Activated naive CD8-positive, alpha-beta T cell treated with anti-CD3 and anti-CD28 coated beads for 36 hours (primary cell): ENCODE measurements around the gene BGN. TPM values are rescaled to one million over a fixed set of nuclear protein-coding genes. Genes with fewer than 3 reads are reported as not detected.
A peak's percentile ranks its signal among the peaks of the same experiment; 100 is the strongest.

Experiments used
- DNase-seq: peaks from one replicate; pipeline ENCODE4 v3.0.0; 2021
- H3K27ac Mint-ChIP-seq: one replicate; pipeline ENCODE4 v1.8.0; 2022; ENCODE audit warnings: mild to moderate bottlenecking, moderate library complexity, mixed read lengths
- H3K27me3 Mint-ChIP-seq: one replicate; pipeline ENCODE4 v1.8.0; 2022; ENCODE audit warnings: mild to moderate bottlenecking, mixed read lengths
- H3K36me3 Mint-ChIP-seq: one replicate; pipeline ENCODE4 v1.8.0; 2021; ENCODE audit warnings: mild to moderate bottlenecking, mixed read lengths
- H3K4me1 Mint-ChIP-seq: one replicate; pipeline ENCODE4 v1.8.0; 2021; ENCODE audit warnings: mixed read lengths
- H3K4me3 Mint-ChIP-seq: one replicate; pipeline ENCODE4 v1.8.0; 2022; ENCODE audit warnings: mild to moderate bottlenecking, moderate library complexity, mixed read lengths
- H3K9me3 Mint-ChIP-seq: one replicate; pipeline ENCODE4 v1.8.0; 2022; ENCODE audit warnings: mixed read lengths
- total RNA-seq, 2 experiments: library from RNA; stranded (reverse); gene quantifications; one replicate each; pipeline ENCODE4 v1.2.3, GENCODE V29; 2021

BGN gene
- total RNA-seq, 2 experiments from 2014 or later: not detected

- H3K27ac Mint-ChIP-seq: no peak overlapping the region
- no peaks in the 10 kb centered on the region for H3K4me1 Mint-ChIP-seq
- H3K9me3 Mint-ChIP-seq: no peaks in the 10 kb centered on the region
- no peak for DNase-seq
- H3K36me3 Mint-ChIP-seq: peaks cover 9% of the 10 kb centered on the region
- no peak overlapping the region for H3K4me3 Mint-ChIP-seq
- H3K27me3 Mint-ChIP-seq: no peaks in the 10 kb centered on the region
Measured at GRCh38 chrX:153456704-153457103, 38.1 kb upstream of the BGN start.

GRCh38 chrX:153457136-153457825, 37.5 kb upstream of the BGN start:
- Mint-ChIP-seq H3K27me3 (no peaks in the 10 kb centered on the region), H3K36me3 (peaks cover 10% of the 10 kb centered on the region), H3K4me3 (no peak overlapping the region), H3K27ac (no peak overlapping the region), H3K9me3 (no peaks in the 10 kb centered on the region), H3K4me1 (no peaks in the 10 kb centered on the region)
- no peak for DNase-seq

GRCh38 chrX:153457827-153458466, 36.8 kb upstream of the BGN start:
- Mint-ChIP-seq H3K4me1 (no peaks in the 10 kb centered on the region), H3K9me3 (no peaks in the 10 kb centered on the region), H3K27me3 (no peaks in the 10 kb centered on the region), H3K27ac (no peak overlapping the region), H3K36me3 (peaks cover 10% of the 10 kb centered on the region), H3K4me3 (no peak overlapping the region)
- no peak for DNase-seq

GRCh38 chrX:153458476-153458875, 36.3 kb upstream of the BGN start:
- no peak for DNase-seq
- Mint-ChIP-seq H3K27ac (no peak overlapping the region), H3K4me1 (no peaks in the 10 kb centered on the region), H3K9me3 (no peaks in the 10 kb centered on the region), H3K27me3 (no peaks in the 10 kb centered on the region), H3K4me3 (no peak overlapping the region), H3K36me3 (peaks cover 10% of the 10 kb centered on the region)

- H3K9me3 Mint-ChIP-seq: no peaks in the 10 kb centered on the region
- peaks cover 10% of the 10 kb centered on the region for H3K36me3 Mint-ChIP-seq
- H3K27ac Mint-ChIP-seq: no peak overlapping the region
Measured at GRCh38 chrX:153459986-153460385, 34.8 kb upstream of the BGN start.

GRCh38 chrX:153460826-153461225, 34.0 kb upstream of the BGN start:
- Mint-ChIP-seq H3K4me3 (no peak overlapping the region), H3K27me3 (no peaks in the 10 kb centered on the region), H3K36me3 (peaks cover 10% of the 10 kb centered on the region), H3K27ac (no peak overlapping the region), H3K9me3 (no peaks in the 10 kb centered on the region), H3K4me1 (no peaks in the 10 kb centered on the region)
- peak; percentile 38 for DNase-seq

More at GRCh38 chrX:153459986-153460385, 34.8 kb upstream of the BGN start:
- Mint-ChIP-seq H3K4me1 (no peaks in the 10 kb centered on the region), H3K27me3 (no peaks in the 10 kb centered on the region), H3K4me3 (no peak overlapping the region)
- DNase-seq: no peak

- no peak for DNase-seq
- no peak overlapping the region for H3K27ac Mint-ChIP-seq
- H3K9me3 Mint-ChIP-seq: no peaks in the 10 kb centered on the region
- peaks cover 10% of the 10 kb centered on the region for H3K36me3 Mint-ChIP-seq
- H3K4me3 Mint-ChIP-seq: no peak overlapping the region
- H3K27me3 Mint-ChIP-seq: no peaks in the 10 kb centered on the region
- H3K4me1 Mint-ChIP-seq: peaks cover 2% of the 10 kb centered on the region
Measured at GRCh38 chrX:153462291-153462690, 32.5 kb upstream of the BGN start.

- peaks cover 15% of the 10 kb centered on the region for H3K36me3 Mint-ChIP-seq
- no peaks in the 10 kb centered on the region for H3K9me3 Mint-ChIP-seq
- peaks cover 6% of the 10 kb centered on the region for H3K4me1 Mint-ChIP-seq
- H3K27me3 Mint-ChIP-seq: no peaks in the 10 kb centered on the region
- H3K4me3 Mint-ChIP-seq: no peak overlapping the region
- no peak overlapping the region for H3K27ac Mint-ChIP-seq
- DNase-seq: no peak
Measured at GRCh38 chrX:153463031-153463430, 31.7 kb upstream of the BGN start.

GRCh38 chrX:153463556-153463955, 31.2 kb upstream of the BGN start:
- no peaks in the 10 kb centered on the region for H3K9me3 Mint-ChIP-seq
- no peak overlapping the region for H3K27ac Mint-ChIP-seq
- peaks cover 15% of the 10 kb centered on the region for H3K36me3 Mint-ChIP-seq
- no peak for DNase-seq
- H3K4me1 Mint-ChIP-seq: peaks cover 6% of the 10 kb centered on the region
- no peak overlapping the region for H3K4me3 Mint-ChIP-seq
- no peaks in the 10 kb centered on the region for H3K27me3 Mint-ChIP-seq

- DNase-seq: no peak
- H3K4me1 Mint-ChIP-seq: peaks cover 6% of the 10 kb centered on the region
- no peak overlapping the region for H3K27ac Mint-ChIP-seq
- H3K27me3 Mint-ChIP-seq: no peaks in the 10 kb centered on the region
- no peaks in the 10 kb centered on the region for H3K9me3 Mint-ChIP-seq
- H3K4me3 Mint-ChIP-seq: no peak overlapping the region
- H3K36me3 Mint-ChIP-seq: peaks cover 15% of the 10 kb centered on the region
Measured at GRCh38 chrX:153464116-153464515, 30.7 kb upstream of the BGN start.

- Mint-ChIP-seq H3K36me3 (peaks cover 10% of the 10 kb centered on the region), H3K9me3 (no peaks in the 10 kb centered on the region), H3K4me3 (no peak overlapping the region), H3K27ac (no peak overlapping the region), H3K27me3 (no peaks in the 10 kb centered on the region), H3K4me1 (peaks cover 6% of the 10 kb centered on the region)
- DNase-seq: no peak
Measured at GRCh38 chrX:153465691-153466380, 28.9 kb upstream of the BGN start.

- Mint-ChIP-seq H3K36me3 (peaks cover 4% of the 10 kb centered on the region), H3K27me3 (no peaks in the 10 kb centered on the region), H3K4me1 (peaks cover 6% of the 10 kb centered on the region), H3K9me3 (no peaks in the 10 kb centered on the region), H3K27ac (no peak overlapping the region), H3K4me3 (no peak overlapping the region)
- DNase-seq: no peak
Measured at GRCh38 chrX:153468008-153468580, 26.7 kb upstream of the BGN start.

GRCh38 chrX:153469811-153470410, 24.9 kb upstream of the BGN start:
- Mint-ChIP-seq H3K4me1 (peaks cover 6% of the 10 kb centered on the region), H3K27me3 (no peaks in the 10 kb centered on the region), H3K36me3 (peaks cover 4% of the 10 kb centered on the region), H3K4me3 (peak overlapping the region; percentile 83), H3K9me3 (no peaks in the 10 kb centered on the region), H3K27ac (peak overlapping the region; percentile 82)
- peak; percentile 44 for DNase-seq

GRCh38 chrX:153470411-153471363, 24.1 kb upstream of the BGN start, which contains the start of gene HAUS7:
Gene HAUS7, minus strand, starts transcription at chrX:153470576. Its CDS starts 19 bp downstream, at chrX:153470557.
- Mint-ChIP-seq H3K27ac (peak within 1 kb of the TSS; percentile 82), H3K4me3 (peak within 1 kb of the TSS; percentile 83), H3K4me1 (peaks cover 6% of the 10 kb centered on the region), H3K9me3 (no peaks in the 10 kb centered on the region), H3K27me3 (no peaks in the 10 kb centered on the region), H3K36me3 (peaks cover 4% of the 10 kb centered on the region)
- peak; percentile 85 for DNase-seq
